KBM-7 (cell line): Measurements from ENCODE around the gene ITCH.

Source experiments
- DNase-seq: peaks from one replicate; pipeline ENCODE4 v3.0.0-alpha.2; 2015
- in situ Hi-C: fragments of 300-500 bp; cut with MboI; formaldehyde crosslinking; loops from 2 replicates; pipeline ENCODE4 v1.14.3; 2020; ENCODE audit warnings: low sequenced_read_pairs, low pct_unique_long_range_greater_than_20kb, mixed read lengths

Gene ITCH

GRCh38 chr20:34534391-34535165 is 171.5 kb downstream of the ITCH start:
- no peak for DNase-seq
- in situ Hi-C loops = loop anchor here (10.0 kb wide), 1 partner anchor 170 kb away; the partner anchor contains the start of gene TP53INP2

GRCh38 chr20:34535301-34535840 is 172.3 kb downstream of the ITCH start:
- in situ Hi-C loops = loop anchor here (10.0 kb wide), 1 partner anchor 169 kb away; the partner anchor contains the start of gene TP53INP2
- no peak for DNase-seq

DNA sequence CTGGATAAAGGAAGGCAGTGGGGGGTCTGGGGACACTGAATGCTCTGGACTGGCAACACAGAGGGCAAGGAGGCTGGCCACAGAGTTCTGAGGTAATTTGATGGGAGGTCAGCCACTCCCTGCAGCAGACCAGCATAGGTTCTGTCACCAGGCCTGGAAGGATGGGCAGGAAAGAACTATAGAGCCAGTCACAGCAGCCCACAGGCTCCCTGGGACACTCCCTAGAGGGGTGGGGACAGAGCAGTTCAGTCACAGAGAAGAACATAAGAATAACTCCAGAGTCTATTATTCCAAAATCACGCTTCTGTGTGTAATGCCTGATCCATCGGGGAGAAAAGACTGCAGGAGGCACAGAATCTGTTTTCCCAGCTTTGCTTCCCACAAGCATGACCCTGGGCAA is 172.8 kb downstream of the ITCH start:
- in situ Hi-C loops = loop anchor here (10.0 kb wide), 1 partner anchor 169 kb away; the partner anchor contains the start of gene TP53INP2
- no peak for DNase-seq

DNA sequence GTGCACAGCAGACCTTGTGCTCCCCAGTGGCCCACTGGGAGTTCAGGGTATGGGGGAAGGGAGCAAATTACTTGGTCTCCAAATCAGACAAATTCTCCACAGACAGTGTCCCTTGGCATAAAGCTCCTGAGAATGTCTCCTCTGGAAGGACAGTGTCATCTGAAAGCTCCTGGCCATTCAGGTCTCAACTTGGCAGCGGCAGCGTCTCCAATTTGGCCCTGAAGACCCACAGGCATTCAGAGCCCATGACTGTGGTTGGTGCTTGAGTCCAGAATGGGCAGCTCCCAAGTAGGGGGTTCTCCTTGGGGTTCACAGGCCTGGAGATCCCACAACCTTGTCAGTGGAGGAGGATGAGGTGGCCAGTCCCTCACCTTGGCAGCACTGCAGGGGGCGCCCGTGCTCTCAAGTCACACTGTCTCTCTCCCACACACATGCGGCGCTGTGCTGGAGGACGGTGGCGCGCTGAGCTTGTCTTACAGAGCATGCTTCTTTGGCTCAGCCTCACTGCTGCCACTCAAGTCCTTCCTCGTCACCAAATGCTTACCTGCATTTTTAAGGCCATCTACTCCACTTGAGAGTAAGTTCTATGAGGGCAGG is 173.8 kb downstream of the ITCH start:
- DNase-seq = peak; percentile 71
- in situ Hi-C loops = loop anchor here (10.0 kb wide), 1 partner anchor 168 kb away; the partner anchor contains the start of gene TP53INP2

GRCh38 chr20:34537651-34538050 is 174.6 kb downstream of the ITCH start:
- in situ Hi-C loops = loop anchor here (10.0 kb wide), 1 partner anchor 167 kb away; the partner anchor contains the start of gene TP53INP2
- DNase-seq = no peak

- in situ Hi-C loops = loop anchor here (10.0 kb wide), 1 partner anchor 166 kb away; the partner anchor contains the start of gene TP53INP2
- DNase-seq = peak; percentile 68
Measured at GRCh38 chr20:34538671-34539123, 175.6 kb downstream of the ITCH start.

DNA sequence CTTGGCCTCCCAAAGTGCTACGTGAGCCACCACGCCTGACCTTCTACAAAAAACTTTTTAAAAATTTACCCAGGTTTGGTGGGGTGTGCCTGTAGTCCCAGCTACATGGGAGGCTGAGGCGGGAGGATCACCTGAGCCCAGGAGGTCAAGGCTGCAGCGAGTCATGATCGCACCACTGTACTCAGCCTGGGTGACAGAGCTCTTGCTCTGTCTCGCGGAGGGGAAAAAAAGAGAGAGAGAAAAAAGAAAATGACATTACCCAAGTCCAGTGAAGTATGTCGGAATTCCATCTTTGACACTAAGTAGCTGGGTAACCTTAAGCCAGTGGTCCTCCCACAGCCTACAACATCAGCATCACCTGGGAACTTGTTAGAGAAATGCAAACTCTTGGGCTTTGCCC is 176.7 kb downstream of the ITCH start:
- in situ Hi-C loops = loop anchor here (10.0 kb wide), 1 partner anchor 165 kb away; the partner anchor contains the start of gene TP53INP2
- no peak for DNase-seq

- in situ Hi-C loops = no loop called here
- DNase-seq = no peak
Measured at GRCh38 chr20:34540596-34541263, 177.7 kb downstream of the ITCH start.

DNA sequence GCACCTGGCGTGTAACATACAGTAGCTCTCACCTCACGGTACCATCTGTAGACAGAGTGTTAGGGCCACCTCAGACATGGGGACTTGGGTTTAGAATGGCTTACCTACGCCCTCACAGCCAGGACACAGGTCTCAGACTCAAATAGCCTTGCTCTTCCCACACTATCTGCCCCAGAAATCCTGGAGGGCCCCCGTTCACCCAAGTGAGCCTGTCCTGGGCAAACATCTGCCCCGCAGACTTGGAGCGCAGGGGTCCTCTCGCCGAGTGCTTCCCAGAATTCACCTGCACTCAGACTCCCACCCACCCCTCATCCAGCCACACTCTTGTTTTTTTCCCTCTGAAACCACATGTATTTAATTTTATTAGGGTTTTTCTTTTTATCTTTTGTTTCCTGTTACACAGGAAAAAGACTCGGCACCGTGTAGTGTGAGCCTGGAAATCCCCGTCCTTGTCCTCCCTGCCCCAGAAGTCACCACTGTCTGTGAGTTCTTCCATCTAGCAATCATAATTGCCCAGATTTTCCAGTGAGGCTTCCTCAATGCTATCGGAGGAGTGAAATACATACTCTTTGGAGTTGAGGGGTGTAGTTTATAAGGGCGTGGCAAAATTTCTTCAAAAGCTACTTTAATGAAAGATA is 178.3 kb downstream of the ITCH start:
- DNase-seq = no peak
- in situ Hi-C loops = no loop called here

- in situ Hi-C loops = no loop called here
- no peak for DNase-seq
Measured at GRCh38 chr20:34541917-34542316, 178.8 kb downstream of the ITCH start.

DNA sequence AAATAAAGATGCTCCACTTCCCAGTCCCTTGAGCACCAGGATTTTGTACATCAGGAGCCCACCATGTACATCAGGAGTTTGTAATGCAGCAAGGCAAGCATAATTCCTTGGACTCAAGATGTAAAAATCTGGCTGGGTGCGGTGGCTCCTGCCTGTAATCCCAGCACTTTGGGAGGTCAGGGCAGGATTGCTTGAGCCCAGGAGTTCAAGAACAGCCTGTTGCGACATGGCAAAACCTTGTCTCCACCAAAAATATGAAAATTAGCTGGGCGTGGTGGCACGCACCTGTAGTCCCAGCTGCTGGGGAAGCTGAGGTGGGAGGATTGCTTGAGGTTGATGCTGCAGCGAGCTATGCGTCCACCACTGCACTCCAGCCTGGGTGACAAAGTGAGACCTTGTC is 179.4 kb downstream of the ITCH start:
- in situ Hi-C loops = no loop called here
- DNase-seq = no peak

DNA sequence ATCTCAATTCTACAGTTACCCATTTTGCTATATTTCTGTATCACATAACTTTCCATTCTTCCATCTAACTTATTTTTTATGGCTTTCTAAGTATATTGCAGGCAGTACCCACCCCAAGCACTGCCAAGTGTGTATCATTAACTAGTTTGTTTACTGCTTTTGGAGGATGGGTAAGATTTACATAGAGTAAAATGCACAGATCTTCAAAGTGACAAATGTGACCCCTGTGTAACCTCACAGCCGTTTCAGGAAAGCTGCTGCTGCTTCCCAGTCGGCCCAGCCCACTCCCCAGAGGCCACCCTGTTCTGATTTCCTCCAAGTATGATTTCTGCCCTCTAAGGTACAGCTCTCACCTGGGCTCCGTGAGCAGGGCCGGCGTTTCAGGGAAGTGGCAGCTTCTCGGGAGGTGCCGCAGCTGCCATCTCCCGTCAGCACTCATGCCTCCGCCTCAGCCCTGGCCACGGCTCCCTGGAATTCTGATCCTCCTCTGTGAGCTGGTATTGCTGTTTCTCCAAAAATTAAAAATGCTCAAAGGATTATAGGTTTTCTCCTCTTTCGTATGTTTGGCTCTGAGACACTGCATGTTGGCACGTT is 180.5 kb downstream of the ITCH start:
- no peak for DNase-seq
- in situ Hi-C loops = no loop called here

GRCh38 chr20:34544109-34544796 is 181.2 kb downstream of the ITCH start:
- in situ Hi-C loops = no loop called here
- no peak for DNase-seq

GRCh38 chr20:34546751-34547181 is 183.7 kb downstream of the ITCH start:
- DNase-seq = no peak
- in situ Hi-C loops = no loop called here

DNA sequence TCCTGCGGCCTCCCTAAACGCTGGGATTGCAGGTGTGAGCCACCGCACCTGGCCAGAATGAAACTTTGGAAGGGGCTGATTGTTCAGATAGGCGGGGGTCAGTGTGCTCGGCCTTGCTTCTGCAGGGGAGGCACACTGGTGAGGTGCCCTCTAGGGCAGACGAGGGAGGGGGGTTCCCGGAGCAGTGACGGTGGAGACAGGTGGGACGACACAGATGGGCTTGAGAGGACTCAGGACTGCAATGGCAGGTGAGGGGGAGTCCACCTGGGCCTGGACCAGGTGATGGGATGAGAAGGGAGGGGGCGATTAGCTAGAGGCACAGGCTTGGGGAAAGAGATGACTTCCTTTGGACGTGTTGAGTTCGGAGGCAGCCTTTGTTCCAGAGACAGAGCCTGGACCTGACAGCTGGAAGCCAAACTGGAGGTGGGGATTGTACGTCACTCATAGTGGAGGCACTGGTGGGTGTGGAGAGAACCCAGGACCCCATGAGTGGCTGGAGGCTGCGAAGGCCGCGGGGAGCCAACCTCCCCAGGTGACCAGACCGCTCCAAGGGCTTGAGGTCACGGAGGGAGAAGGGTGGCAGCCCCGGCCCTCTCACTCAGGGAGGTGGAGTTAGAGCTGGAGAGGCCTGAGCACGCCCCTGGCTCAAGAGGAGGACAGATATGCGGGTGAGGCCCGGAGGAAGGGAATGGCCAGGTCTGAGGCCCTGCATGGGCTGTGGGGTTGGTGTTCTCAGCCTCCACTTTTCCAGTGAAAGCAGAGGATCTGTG is 185.0 kb downstream of the ITCH start:
- DNase-seq = no peak
- in situ Hi-C loops = no loop called here

DNA sequence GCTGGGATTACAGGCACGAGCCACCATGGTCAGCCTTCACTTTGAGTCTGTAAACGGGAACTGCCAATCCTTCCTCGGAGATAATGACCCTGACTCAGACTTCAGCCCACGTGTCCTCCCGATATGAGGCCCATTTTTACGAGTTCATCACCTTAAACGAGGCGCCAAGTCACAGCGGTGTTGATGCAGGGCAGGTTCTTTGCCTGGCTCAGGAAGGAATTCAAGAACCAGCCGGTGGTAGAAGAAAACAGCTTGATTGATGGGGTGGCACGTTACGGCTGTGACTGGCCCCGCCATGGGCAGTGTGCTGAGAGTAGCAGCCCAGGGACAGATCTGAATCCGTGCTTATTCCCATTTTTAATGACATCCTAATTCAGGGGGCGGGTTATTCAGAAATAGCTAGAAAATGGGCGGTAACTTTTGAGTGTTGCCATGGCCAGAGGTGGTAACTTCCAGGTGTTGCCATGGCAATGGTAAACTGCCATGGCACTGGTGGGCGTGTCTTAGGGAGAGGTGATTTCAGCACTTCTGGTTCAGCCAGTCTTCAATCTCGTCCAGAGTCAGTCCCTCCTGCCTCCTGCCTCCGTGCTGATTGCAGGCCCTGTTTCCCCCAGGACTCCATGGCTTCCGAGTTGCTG is 186.3 kb downstream of the ITCH start:
- in situ Hi-C loops = no loop called here
- DNase-seq = peak; percentile 23

DNA sequence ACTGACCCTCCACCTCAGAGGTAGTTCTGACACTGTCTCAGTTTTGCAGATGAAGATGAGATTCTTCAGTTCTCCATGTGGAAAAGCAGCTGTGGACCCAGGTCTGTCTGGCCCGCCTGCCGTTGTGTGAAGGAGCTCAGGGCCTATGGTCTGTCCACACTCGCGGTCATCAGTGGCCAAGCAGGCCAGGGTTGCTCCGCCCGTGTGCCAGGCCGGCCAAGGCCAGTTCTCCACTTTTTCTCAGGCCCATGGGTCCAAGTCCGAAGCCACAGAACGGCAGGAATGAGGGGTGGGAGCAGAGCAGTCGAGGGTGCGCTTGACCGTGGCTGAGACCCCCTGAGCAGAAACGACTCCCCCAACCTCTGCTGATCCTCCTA is 186.8 kb downstream of the ITCH start:
- in situ Hi-C loops = no loop called here
- no peak for DNase-seq
